Measurements from ENCODE around the gene CADM2.

The CADM2 gene

GRCh38 chr3:85455561-85456200 is 496.9 kb downstream of the CADM2 start:
- H3K4me2 ChIP-seq (ENCODE audit: low read length): no peak overlapping the region
- no peaks in the 10 kb centered on the region for H4K20me1 ChIP-seq (ENCODE audit: control insufficient read depth, insufficient read depth, low read depth, low read length)
- no peaks in the 10 kb centered on the region for H3K36me3 ChIP-seq (ENCODE audit: control insufficient read depth, low read length)
- H3K9me3 ChIP-seq (ENCODE audit: control insufficient read depth, insufficient read depth, low read length): no peaks in the 10 kb centered on the region
- no peak for TF ChIP-seq EZH2phosphoT487 (IDR thresholded peaks at IDR 0.05; ENCODE audit: borderline replicate concordance, low read length)
- no peak for TF ChIP-seq CTCF (IDR thresholded peaks at IDR 0.05; ENCODE audit: low read depth, low read length, poor library complexity, severe bottlenecking)
- no peaks in the 10 kb centered on the region for H3K79me2 ChIP-seq (ENCODE audit: control insufficient read depth, low read length)
- no peaks in the 10 kb centered on the region for H3K27me3 ChIP-seq (ENCODE audit: control insufficient read depth, low read length)
- no peaks in the 10 kb centered on the region for H3F3A ChIP-seq (ENCODE audit: control insufficient read depth, insufficient read depth)
- no peaks in the 10 kb centered on the region for H3K4me1 ChIP-seq (ENCODE audit: control insufficient read depth, low read length)
- no peaks in the 10 kb centered on the region for H3K9me2 ChIP-seq (replicated peaks; ENCODE audit: control insufficient read depth, low read length)
- no peak overlapping the region for H3K27ac ChIP-seq (ENCODE audit: low read depth, low read length)
- no peak overlapping the region for H3K4me3 ChIP-seq (ENCODE audit: low read length)

GRCh38 chr3:85474241-85474640 is 515.5 kb downstream of the CADM2 start:
- Histone ChIP-seq H3K9me2 (replicated peaks; ENCODE audit: control insufficient read depth, low read length) (no peaks in the 10 kb centered on the region), H3K4me3 (ENCODE audit: low read length) (no peak overlapping the region), H3K9me3 (ENCODE audit: control insufficient read depth, insufficient read depth, low read length) (no peaks in the 10 kb centered on the region), H3K36me3 (ENCODE audit: control insufficient read depth, low read length) (no peaks in the 10 kb centered on the region), H3K27me3 (ENCODE audit: control insufficient read depth, low read length) (no peaks in the 10 kb centered on the region), H3K4me1 (ENCODE audit: control insufficient read depth, low read length) (no peaks in the 10 kb centered on the region), H3K27ac (ENCODE audit: low read depth, low read length) (no peak overlapping the region), H3K79me2 (ENCODE audit: control insufficient read depth, low read length) (no peaks in the 10 kb centered on the region), H4K20me1 (ENCODE audit: control insufficient read depth, insufficient read depth, low read depth, low read length) (no peaks in the 10 kb centered on the region), H3F3A (ENCODE audit: control insufficient read depth, insufficient read depth) (no peaks in the 10 kb centered on the region), H3K4me2 (ENCODE audit: low read length) (no peak overlapping the region)
- TF ChIP-seq EZH2phosphoT487 (IDR thresholded peaks at IDR 0.05; ENCODE audit: borderline replicate concordance, low read length): no peak
- no peak for TF ChIP-seq CTCF (IDR thresholded peaks at IDR 0.05; ENCODE audit: low read depth, low read length, poor library complexity, severe bottlenecking)

GRCh38 chr3:85475346-85475745 is 516.6 kb downstream of the CADM2 start:
- Histone ChIP-seq H3K27ac (ENCODE audit: low read depth, low read length) (no peak overlapping the region), H3K4me2 (ENCODE audit: low read length) (no peak overlapping the region), H3K27me3 (ENCODE audit: control insufficient read depth, low read length) (no peaks in the 10 kb centered on the region), H3K9me3 (ENCODE audit: control insufficient read depth, insufficient read depth, low read length) (no peaks in the 10 kb centered on the region), H3K4me1 (ENCODE audit: control insufficient read depth, low read length) (no peaks in the 10 kb centered on the region), H3F3A (ENCODE audit: control insufficient read depth, insufficient read depth) (no peaks in the 10 kb centered on the region), H3K79me2 (ENCODE audit: control insufficient read depth, low read length) (no peaks in the 10 kb centered on the region), H3K4me3 (ENCODE audit: low read length) (no peak overlapping the region), H3K9me2 (replicated peaks; ENCODE audit: control insufficient read depth, low read length) (no peaks in the 10 kb centered on the region), H3K36me3 (ENCODE audit: control insufficient read depth, low read length) (no peaks in the 10 kb centered on the region), H4K20me1 (ENCODE audit: control insufficient read depth, insufficient read depth, low read depth, low read length) (no peaks in the 10 kb centered on the region)
- no peak for TF ChIP-seq EZH2phosphoT487 (IDR thresholded peaks at IDR 0.05; ENCODE audit: borderline replicate concordance, low read length)
- no peak for TF ChIP-seq CTCF (IDR thresholded peaks at IDR 0.05; ENCODE audit: low read depth, low read length, poor library complexity, severe bottlenecking)

Measured in DOHH2 (cell line).